Naive thymus-derived CD4-positive, alpha-beta T cell (primary cell): ENCODE results near the gene ACBD6. TPM values are rescaled to one million over a fixed set of nuclear protein-coding genes. Genes with fewer than 3 reads are reported as not detected.

Experiments used
- ATAC-seq: fragments of 150-1000 bp; cut with Tn5 transposase; 2 replicates; pipeline ENCODE4 v1.10.0; 2021; ENCODE audit warnings: mild to moderate bottlenecking, moderate library complexity
- CTCF ChIA-PET: fragments of 350-600 bp; sonication (Branson Sonifier 250); formaldehyde crosslinking; loops from one replicate; lab custom pipeline; 2021; ENCODE audit warnings: antibody characterized with exemption; lab: Charles Lee
- POLR2A ChIA-PET: fragments of 350-600 bp; sonication (Branson Sonifier 250); formaldehyde crosslinking; loops from one replicate; lab custom pipeline; 2021; ENCODE audit warnings: antibody characterized with exemption, inconsistent platforms; lab: Charles Lee
- DNase-seq, 9 donors: peaks; one replicate each; pipeline versions ENCODE4 v3.0.0 to v3.0.0-alpha.2; 2020 to 2022; ENCODE audit warnings: mixed read lengths in 1 of 9
- H3K27ac ChIP-seq: one replicate; pipeline ENCODE4 v1.7.0; 2013; ENCODE audit warnings: mild to moderate bottlenecking, low read depth, low read length, moderate library complexity
- H3K27me3 ChIP-seq, 2 donors: one replicate each; pipeline ENCODE4 v1.7.0; 2013; ENCODE audit warnings: low read length in 2 of 2, mild to moderate bottlenecking in 2 of 2, moderate library complexity in 2 of 2; ENCODE audit not compliant: control insufficient read depth in 2 of 2, insufficient read depth in 2 of 2
- H3K36me3 ChIP-seq, 3 experiments: 1 replicate in 2 of 3; 2 replicates in 1 of 3; pipeline ENCODE4 v1.7.0; 2013; ENCODE audit warnings: low read length in 3 of 3, mild to moderate bottlenecking in 3 of 3, moderate library complexity in 1 of 3; ENCODE audit not compliant: insufficient read depth in 3 of 3, control insufficient read depth in 2 of 3
- H3K4me1 ChIP-seq, 2 donors: one replicate each; pipeline ENCODE4 v1.7.0; 2013; ENCODE audit warnings: low read length in 2 of 2, mild to moderate bottlenecking in 2 of 2, moderate library complexity in 1 of 2; ENCODE audit not compliant: control insufficient read depth in 2 of 2, insufficient read depth in 2 of 2
- H3K4me3 ChIP-seq: 2 replicates; pipeline ENCODE4 v1.7.0; 2013; ENCODE audit warnings: mild to moderate bottlenecking, low read length
- H3K9me3 ChIP-seq, 3 experiments: 1 replicate in 2 of 3; 2 replicates in 1 of 3; pipeline ENCODE4 v1.7.0; 2013; ENCODE audit warnings: low read length in 3 of 3; ENCODE audit not compliant: control insufficient read depth in 2 of 3
- H3K27ac Mint-ChIP-seq, 9 donors: one replicate each; pipeline ENCODE4 v1.8.0; 2020 to 2022; ENCODE audit warnings: mixed read lengths in 9 of 9, mild to moderate bottlenecking in 8 of 9, moderate library complexity in 5 of 9, inconsistent platforms in 2 of 9
- H3K27me3 Mint-ChIP-seq, 5 donors: one replicate each; pipeline ENCODE4 v1.8.0; 2021 to 2022; ENCODE audit warnings: mixed read lengths in 5 of 5, mild to moderate bottlenecking in 1 of 5
- H3K36me3 Mint-ChIP-seq, 5 donors: one replicate each; pipeline ENCODE4 v1.8.0; 2020 to 2022; ENCODE audit warnings: mixed read lengths in 5 of 5, mild to moderate bottlenecking in 3 of 5, inconsistent platforms in 1 of 5
- H3K4me1 Mint-ChIP-seq, 7 donors: one replicate each; pipeline ENCODE4 v1.8.0; 2020 to 2022; ENCODE audit warnings: mixed read lengths in 7 of 7, mild to moderate bottlenecking in 3 of 7, inconsistent platforms in 1 of 7
- H3K4me3 Mint-ChIP-seq, 10 donors: one replicate each; pipeline ENCODE4 v1.8.0; 2020 to 2022; ENCODE audit warnings: mild to moderate bottlenecking in 10 of 10, mixed read lengths in 10 of 10, moderate library complexity in 6 of 10, inconsistent platforms in 2 of 10
- H3K9me3 Mint-ChIP-seq, 11 donors: one replicate each; pipeline ENCODE4 v1.8.0; 2020 to 2022; ENCODE audit warnings: mixed read lengths in 11 of 11, mild to moderate bottlenecking in 4 of 11, inconsistent platforms in 1 of 11, moderate library complexity in 1 of 11
- intact Hi-C, 2 donors: fragments of 100-400 bp; cut with micrococcal nuclease; formaldehyde crosslinking; loops; one replicate each; pipeline ENCODE4 v1.15.1; 2023
- polyA plus RNA-seq, 2 donors: library from polyadenylated mRNA; unstranded; fragments of 300-500 nt; fragmentation: Illumina TruSeq; gene quantifications; one replicate each; pipeline ENCODE4 v1.2.3, GENCODE V29; 2021
- total RNA-seq, 6 experiments: library from RNA in 5 of 6; stranded (reverse) in 5 of 6; gene quantifications; 1 replicate in 5 of 6; 2 replicates in 1 of 6; pipeline ENCODE4 v1.2.3 and lab custom pipeline; 2021 to 2026

Gene ACBD6
- total and polyA plus RNA-seq, 7 experiments from 2014 or later: 44.2 to 75.7 (median 47.3) TPM

GRCh38 chr1:180507795-180508724 is 5.7 kb upstream of the ACBD6 start:
- ATAC-seq (no peak), DNase-seq (peak in 4 of 9 donors; percentile 16 to 26 (median 22))
- Mint-ChIP-seq H3K4me1 (peaks cover 5 to 16% (median 12%) of the 10 kb centered on the region in 7 donors), H3K27me3 (peaks cover 0 to 18% (median 10%) of the 10 kb centered on the region in 5 donors), H3K9me3 (no peaks in the 10 kb centered on the region), H3K36me3 (no peaks in the 10 kb centered on the region), H3K27ac (peak overlapping the region in 1 of 9 donors; percentile 24), H3K4me3 (no peak overlapping the region)
- Histone ChIP-seq H3K27ac (no peak overlapping the region), H3K4me1 (peaks cover 0 to 6% of the 10 kb centered on the region in 2 donors), H3K27me3 (no peaks in the 10 kb centered on the region), H3K36me3 (no peaks in the 10 kb centered on the region), H3K4me3 (no peak overlapping the region), H3K9me3 (no peaks in the 10 kb centered on the region)
- ChIA-PET CTCF (no interaction called here), POLR2A (no interaction called here)
- intact Hi-C loops: loop anchor here in 1 of 2 donors (10.0 kb wide), 1 partner anchor 1517 kb away; no protein-coding TSS in a partner anchor

- Mint-ChIP-seq H3K27ac (no peak overlapping the region), H3K36me3 (peaks cover 0 to 4% (median 0%) of the 10 kb centered on the region in 5 donors), H3K27me3 (peaks cover 0 to 10% (median 0%) of the 10 kb centered on the region in 5 donors), H3K9me3 (no peaks in the 10 kb centered on the region), H3K4me3 (no peak overlapping the region), H3K4me1 (peaks cover 15 to 35% (median 31%) of the 10 kb centered on the region in 7 donors)
- Histone ChIP-seq H3K4me3 (no peak overlapping the region), H3K9me3 (no peaks in the 10 kb centered on the region), H3K36me3 (peaks cover 0 to 4% (median 0%) of the 10 kb centered on the region in 3 experiments), H3K27ac (no peak overlapping the region), H3K27me3 (no peaks in the 10 kb centered on the region), H3K4me1 (peaks cover 9 to 15% of the 10 kb centered on the region in 2 donors)
- ChIA-PET CTCF (interaction anchor here (1.9 kb wide), 1 partner anchor 10 kb away, joined by 10 read pairs; no protein-coding TSS in a partner anchor), POLR2A (interaction anchor here (0.6 kb wide), 1 partner anchor 655 kb away, joined by 3 read pairs; no protein-coding TSS in a partner anchor)
- intact Hi-C loops: loop anchor here in 1 of 2 donors (10.0 kb wide), 1 partner anchor 1519 kb away; no protein-coding TSS in a partner anchor
- ATAC-seq: no peak
- DNase-seq: no peak
Observed at GRCh38 chr1:180505732-180506335, 3.5 kb upstream of the ACBD6 start.

GRCh38 chr1:180504186-180504585 is 1.8 kb upstream of the ACBD6 start:
- H3K4me1 ChIP-seq: peaks cover 10 to 18% of the 10 kb centered on the region in 2 donors
- no peaks in the 10 kb centered on the region for H3K27me3 ChIP-seq
- H3K36me3 ChIP-seq: peaks cover 0 to 4% (median 0%) of the 10 kb centered on the region in 3 experiments
- DNase-seq (no peak), ATAC-seq (no peak)
- intact Hi-C loops: loop anchor here (5.0 to 10.0 kb wide), 4 partner anchors 588 to 1521 kb away; partner anchors contain the start of gene AXDND1 (in 1 of the 2)
- Mint-ChIP-seq H3K4me3 (peak overlapping the region in 6 of 10 donors; percentile 15 to 52 (median 31)), H3K36me3 (peaks cover 0 to 4% (median 0%) of the 10 kb centered on the region in 5 donors), H3K27me3 (peaks cover 0 to 5% (median 0%) of the 10 kb centered on the region in 5 donors), H3K27ac (peak overlapping the region in 6 of 9 donors; percentile 19 to 59 (median 38)), H3K4me1 (peaks cover 17 to 49% (median 39%) of the 10 kb centered on the region in 7 donors), H3K9me3 (no peaks in the 10 kb centered on the region)
- ChIA-PET CTCF (interaction anchor here (1.0 to 2.3 kb wide), 3 partner anchors 10 to 26 kb away, joined by 3 to 20 read pairs (median 3); no protein-coding TSS in a partner anchor), POLR2A (interaction anchor here (1.4 to 2.8 kb wide), 2 partner anchors 11 to 127 kb away, joined by 6 to 14 read pairs; partner anchors contain the start of gene XPR1)
- H3K4me3 ChIP-seq: no peak overlapping the region
- no peaks in the 10 kb centered on the region for H3K9me3 ChIP-seq
- no peak overlapping the region for H3K27ac ChIP-seq

- Mint-ChIP-seq H3K27me3 (peaks cover 0 to 5% (median 0%) of the 10 kb centered on the region in 5 donors), H3K4me1 (peaks cover 17 to 53% (median 42%) of the 10 kb centered on the region in 7 donors), H3K9me3 (no peaks in the 10 kb centered on the region), H3K36me3 (peaks cover 0 to 4% (median 0%) of the 10 kb centered on the region in 5 donors), H3K4me3 (peak overlapping the region; percentile 89 to 100 (median 97)), H3K27ac (peak overlapping the region; percentile 91 to 99 (median 98))
- ChIA-PET CTCF (interaction anchor here (1.0 to 2.3 kb wide), 3 partner anchors 11 to 26 kb away, joined by 3 to 20 read pairs (median 3); no protein-coding TSS in a partner anchor), POLR2A (interaction anchor here (0.5 to 2.8 kb wide), 8 partner anchors 10 to 623 kb away, joined by 3 to 14 read pairs (median 4); partner anchors contain the start of genes QSOX1, TOR1AIP1 and XPR1)
- Histone ChIP-seq H3K36me3 (peaks cover 0 to 4% (median 0%) of the 10 kb centered on the region in 3 experiments), H3K27me3 (no peaks in the 10 kb centered on the region), H3K4me1 (peaks cover 10 to 18% of the 10 kb centered on the region in 2 donors), H3K4me3 (peak overlapping the region; percentile 85), H3K27ac (peak overlapping the region; percentile 79), H3K9me3 (no peaks in the 10 kb centered on the region)
- no peak for DNase-seq
- intact Hi-C loops: loop anchor here (2.0 to 10.0 kb wide), 11 partner anchors 21 to 1779 kb away; partner anchors contain the start of genes AXDND1 (in 2 of the 2), STX6 (in 2 of the 2) and RALGPS2 (in 1 of the 2)
- ATAC-seq: no peak
Observed at GRCh38 chr1:180503280-180503862, 994 bp upstream of the ACBD6 start.

GRCh38 chr1:180501865-180502360 is 464 bp downstream of the ACBD6 start:
- no peak for DNase-seq
- Mint-ChIP-seq H3K27me3 (peaks cover 0 to 5% (median 0%) of the 10 kb centered on the region in 5 donors), H3K9me3 (no peaks in the 10 kb centered on the region), H3K27ac (peak overlapping the region; percentile 91 to 99 (median 98)), H3K36me3 (peaks cover 0 to 4% (median 0%) of the 10 kb centered on the region in 5 donors), H3K4me1 (peaks cover 17 to 62% (median 37%) of the 10 kb centered on the region in 7 donors), H3K4me3 (peak overlapping the region; percentile 89 to 100 (median 97))
- Histone ChIP-seq H3K9me3 (no peaks in the 10 kb centered on the region), H3K27me3 (no peaks in the 10 kb centered on the region), H3K4me3 (peak overlapping the region; percentile 85), H3K4me1 (peaks cover 10 to 18% of the 10 kb centered on the region in 2 donors), H3K36me3 (peaks cover 0 to 4% (median 0%) of the 10 kb centered on the region in 3 experiments), H3K27ac (peak overlapping the region; percentile 79)
- intact Hi-C loops: loop anchor here (1.0 to 10.0 kb wide), 17 partner anchors 19 to 1777 kb away; partner anchors contain the start of genes AXDND1 (in 2 of the 2), STX6 (in 2 of the 2), TOR1AIP1 (in 2 of the 2) and CEP350 (in 1 of the 2)
- peak; percentile 19 for ATAC-seq
- CTCF ChIA-PET: interaction anchor here (0.7 to 2.3 kb wide), 5 partner anchors 12 to 516 kb away, joined by 3 to 20 read pairs (median 4); no protein-coding TSS in a partner anchor
- POLR2A ChIA-PET: interaction anchor here (0.6 to 2.8 kb wide), 14 partner anchors 10 to 896 kb away, joined by 3 to 14 read pairs (median 3); partner anchors contain the start of genes CEP350, STX6 and XPR1
